HG02678 (cell line): ENCODE data around the gene PCCA.
"Not testable (repeated sequence)": the region's sequence is repeated elsewhere in the genome, so short reads cannot be mapped to it uniquely, and the experiment has no call there.

ENCODE experiments used
- ATAC-seq: cut with Tn5 transposase; IDR thresholded peaks from one replicate; pipeline ENCODE4 v1.9.1; 2021; ENCODE audit warnings: mild to moderate bottlenecking, moderate library complexity; ENCODE audit not compliant: unreplicated experiment

Gene PCCA, protein sequence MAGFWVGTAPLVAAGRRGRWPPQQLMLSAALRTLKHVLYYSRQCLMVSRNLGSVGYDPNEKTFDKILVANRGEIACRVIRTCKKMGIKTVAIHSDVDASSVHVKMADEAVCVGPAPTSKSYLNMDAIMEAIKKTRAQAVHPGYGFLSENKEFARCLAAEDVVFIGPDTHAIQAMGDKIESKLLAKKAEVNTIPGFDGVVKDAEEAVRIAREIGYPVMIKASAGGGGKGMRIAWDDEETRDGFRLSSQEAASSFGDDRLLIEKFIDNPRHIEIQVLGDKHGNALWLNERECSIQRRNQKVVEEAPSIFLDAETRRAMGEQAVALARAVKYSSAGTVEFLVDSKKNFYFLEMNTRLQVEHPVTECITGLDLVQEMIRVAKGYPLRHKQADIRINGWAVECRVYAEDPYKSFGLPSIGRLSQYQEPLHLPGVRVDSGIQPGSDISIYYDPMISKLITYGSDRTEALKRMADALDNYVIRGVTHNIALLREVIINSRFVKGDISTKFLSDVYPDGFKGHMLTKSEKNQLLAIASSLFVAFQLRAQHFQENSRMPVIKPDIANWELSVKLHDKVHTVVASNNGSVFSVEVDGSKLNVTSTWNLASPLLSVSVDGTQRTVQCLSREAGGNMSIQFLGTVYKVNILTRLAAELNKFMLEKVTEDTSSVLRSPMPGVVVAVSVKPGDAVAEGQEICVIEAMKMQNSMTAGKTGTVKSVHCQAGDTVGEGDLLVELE

DNA sequence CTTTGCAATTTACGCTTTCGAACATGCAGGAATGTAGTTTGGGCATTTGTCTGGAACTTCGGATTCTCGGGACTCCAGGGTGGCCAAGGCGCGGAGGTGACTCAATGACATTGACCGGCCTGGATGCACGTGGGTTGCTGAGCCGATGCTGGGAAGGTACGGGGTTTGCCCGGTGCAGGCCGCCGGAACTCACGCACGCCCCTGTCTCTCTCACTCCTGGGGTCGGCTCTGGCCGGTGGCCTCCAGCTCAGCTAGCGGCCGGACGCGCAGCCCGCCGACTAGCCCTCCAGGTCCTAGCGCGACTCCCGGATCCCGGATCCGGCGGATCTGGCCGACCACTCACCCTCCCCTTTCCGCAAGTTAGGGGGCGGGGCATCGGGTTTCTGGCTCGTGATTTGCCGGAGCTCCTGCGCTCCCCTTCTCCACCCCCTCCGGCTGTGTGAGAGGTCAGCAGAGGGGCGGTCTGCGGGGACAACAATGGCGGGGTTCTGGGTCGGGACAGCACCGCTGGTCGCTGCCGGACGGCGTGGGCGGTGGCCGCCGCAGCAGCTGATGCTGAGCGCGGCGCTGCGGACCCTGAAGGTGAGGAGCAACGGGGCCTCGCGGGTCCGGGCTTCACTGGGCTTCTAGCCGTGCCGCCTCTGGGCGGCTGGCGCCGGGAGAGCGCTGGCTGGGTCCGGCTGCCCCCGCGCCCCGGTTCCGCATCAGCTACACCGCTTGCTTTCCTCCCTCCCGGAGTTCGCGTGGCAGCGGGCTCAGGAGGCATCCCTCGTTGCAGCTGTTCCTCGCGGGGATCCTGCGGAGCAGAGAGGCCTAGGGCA lies at the start of gene PCCA:
Gene PCCA (plus strand): TSS at position 450 of the 821 bp plus-strand sequence. CDS start 28 bp downstream, at position 478.
- peak; percentile 96 for ATAC-seq

DNA sequence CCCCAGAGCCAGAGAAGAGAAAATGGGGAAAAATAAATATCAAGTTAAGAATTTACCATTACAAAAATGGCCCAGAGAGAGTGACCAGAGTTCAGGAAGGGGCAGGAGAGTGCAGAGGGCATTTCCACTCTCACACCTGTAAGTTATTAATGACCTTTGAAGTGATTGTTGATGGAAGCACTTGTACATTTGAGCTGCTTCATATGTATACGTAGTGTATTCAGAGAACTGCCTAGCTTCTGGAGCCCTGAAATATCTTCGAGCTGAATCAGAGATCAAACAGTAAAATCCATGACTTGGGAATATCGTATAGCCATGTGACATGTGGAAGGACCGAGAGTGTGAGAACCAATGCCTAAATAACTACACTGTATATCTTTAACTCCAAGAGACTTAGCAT lies 49.2 kb upstream of the PCCA start:
- no peak for ATAC-seq

DNA sequence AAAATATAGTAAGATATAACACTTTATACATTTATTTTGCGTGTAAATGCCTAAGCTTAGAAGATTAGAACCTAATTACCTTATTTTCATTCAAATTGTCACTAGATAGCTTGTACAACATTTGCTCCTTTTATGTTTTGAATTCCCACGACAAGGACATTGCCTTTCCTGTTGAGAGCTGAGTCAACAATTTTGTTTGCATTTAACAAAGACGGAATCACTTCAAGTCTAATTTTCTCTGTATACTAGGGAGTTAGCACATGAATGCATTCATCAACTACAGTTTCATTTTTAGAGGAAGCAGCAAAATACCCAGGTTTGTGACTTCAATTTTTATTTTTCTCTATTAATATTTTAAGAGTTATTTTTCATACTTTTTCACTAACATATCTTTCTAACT lies 48.7 kb upstream of the PCCA start:
- ATAC-seq = no peak

DNA sequence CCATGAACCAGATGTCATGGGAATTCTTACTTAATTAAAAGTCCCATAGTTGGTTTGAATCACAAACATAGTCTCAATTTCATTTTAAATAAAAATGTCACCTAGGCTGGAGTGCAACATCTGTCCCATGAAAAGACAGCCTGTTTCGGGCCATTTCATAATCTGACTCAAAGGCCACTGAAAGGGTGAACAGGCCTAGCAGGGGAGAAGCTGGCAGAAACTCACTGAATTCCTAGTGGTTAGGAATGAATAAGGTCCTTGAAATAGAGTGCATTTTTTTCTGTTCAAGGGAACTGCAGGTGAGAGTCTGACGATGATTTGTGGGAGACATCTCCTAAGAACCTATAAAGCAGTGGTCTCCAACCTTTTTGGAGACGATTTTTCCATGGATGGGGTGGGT lies 44.0 kb upstream of the PCCA start:
- ATAC-seq = no peak

DNA sequence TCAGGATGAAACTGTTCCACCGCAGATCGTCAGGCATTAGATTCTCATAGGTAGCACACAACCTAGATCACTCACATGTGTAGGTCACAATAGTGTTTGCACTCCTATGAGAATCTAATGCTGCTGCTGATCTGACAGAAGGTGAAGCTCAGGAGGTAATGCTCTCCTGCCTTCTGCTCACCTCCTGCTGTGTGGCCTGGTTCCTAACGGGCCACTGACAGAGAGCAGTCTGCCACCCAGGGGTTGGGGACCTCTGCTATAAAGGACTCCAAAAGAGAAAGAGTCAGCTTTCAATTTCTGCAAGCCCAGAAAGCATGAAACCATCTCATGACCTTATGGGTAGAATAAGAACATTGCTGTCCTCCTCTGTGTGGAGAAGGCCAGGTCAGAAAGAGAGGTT lies 43.5 kb upstream of the PCCA start:
- no peak for ATAC-seq

DNA sequence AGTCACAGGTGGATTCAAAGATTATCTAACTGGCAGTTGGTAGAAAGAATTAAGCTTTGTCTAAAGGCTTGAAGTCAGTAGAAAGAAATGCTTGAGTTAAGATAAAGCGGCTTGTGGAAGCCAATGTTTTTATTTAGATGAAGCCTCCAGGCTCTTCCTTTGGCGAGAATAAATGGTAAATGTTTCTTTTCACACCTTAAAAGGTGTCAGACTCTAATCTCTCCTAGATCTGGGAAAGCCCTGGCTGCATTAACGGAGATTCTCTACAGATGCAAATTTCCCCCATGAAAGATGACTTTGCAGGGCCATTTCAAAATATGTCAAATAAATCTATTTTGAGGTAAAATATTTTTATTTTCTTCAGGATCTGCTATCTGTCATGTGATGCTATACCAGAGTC lies 37.8 kb upstream of the PCCA start:
- no peak for ATAC-seq

DNA sequence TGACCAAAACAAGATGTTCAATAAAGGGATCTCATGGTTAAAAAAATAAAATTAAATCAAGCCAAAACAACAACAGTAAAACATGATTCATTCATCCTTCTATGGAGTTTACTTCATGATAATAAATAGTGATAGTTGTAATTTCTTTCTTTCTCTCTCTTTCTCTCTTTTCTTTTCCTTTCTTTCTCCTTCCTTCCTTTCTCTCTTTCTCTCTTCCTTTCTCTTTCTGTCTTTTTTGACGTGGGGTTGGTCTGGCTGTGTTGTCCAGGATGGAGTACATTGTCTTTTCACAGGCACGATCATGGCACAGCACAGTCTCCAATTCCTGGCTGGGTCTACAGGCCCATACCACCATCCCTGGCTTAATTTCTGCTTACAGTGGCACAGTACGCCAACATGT lies 29.1 kb upstream of the PCCA start:
- ATAC-seq = no peak

DNA sequence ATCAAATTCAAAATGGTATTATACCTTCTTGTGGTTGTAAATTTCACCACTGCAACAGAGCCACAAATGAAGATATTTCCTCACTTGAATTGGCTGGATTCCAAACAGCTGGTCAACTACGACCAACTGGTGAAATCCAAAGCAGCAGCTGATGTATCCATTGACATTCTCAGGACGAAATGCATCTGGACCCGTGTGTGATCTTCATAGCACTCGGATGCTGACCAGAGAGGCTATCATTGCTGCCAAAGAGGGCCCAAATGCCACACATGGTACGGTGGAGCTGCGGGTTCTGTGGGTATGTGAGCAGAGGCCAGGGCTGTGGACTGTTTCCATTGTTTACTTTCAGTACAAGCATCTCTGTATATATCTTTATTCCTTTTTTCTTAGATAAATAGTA lies 25.6 kb upstream of the PCCA start:
- ATAC-seq = no peak

DNA sequence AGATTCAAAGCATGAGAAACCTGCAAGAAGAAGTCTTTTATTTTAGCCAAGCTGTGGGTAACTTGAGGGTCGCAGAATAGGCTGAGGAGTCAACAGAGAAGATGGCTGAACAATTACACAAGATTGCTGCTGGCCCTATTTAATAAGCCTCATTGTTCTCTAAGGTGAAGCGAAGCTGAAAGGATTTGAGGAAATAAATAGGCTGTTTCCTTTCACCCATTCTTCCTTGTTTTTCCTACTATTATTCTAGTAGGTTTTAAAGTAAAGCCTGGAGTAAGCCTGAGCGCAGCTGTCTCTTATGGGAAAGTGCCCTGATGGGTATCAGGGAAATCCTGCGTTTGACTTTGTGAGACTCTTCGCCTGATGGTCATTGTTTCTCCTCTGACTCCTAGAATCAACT lies 25.0 kb upstream of the PCCA start:
- ATAC-seq = no peak

DNA sequence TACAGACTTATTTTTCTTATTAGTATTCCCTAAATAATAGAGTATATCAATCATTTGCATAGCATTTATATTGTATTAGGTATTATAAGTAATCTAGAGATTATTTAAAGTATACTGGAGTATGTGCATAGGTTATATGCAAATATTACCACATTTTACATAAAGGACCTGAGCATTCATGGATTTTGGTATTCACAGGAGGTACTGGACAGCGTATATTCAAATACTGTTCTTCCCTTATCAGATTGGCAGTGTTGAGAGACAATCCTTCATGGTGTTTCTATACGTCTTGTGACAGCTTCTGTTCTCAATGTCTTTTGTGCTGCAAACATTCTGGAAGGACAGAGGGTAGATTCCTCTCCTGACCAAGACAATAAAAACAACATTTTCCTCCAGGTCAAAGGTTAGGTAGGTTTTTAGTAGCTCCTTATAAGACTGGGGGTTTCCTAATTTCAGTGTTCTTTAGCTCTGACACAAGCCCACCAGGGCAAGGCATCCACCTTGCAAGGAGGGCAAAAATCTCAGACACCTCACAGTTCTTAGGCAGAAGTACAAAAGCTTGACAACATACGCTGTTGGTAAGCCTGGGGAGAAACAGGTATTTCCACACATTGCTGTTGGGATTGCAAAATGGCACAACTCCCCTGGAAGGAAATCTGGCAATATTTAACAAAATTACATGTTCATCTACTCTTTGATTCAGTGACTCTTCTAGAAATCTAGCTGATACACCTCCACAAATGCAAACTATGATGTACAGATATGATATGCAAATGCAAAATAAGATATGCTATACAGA lies 20.6 kb upstream of the PCCA start:
- no peak for ATAC-seq

DNA sequence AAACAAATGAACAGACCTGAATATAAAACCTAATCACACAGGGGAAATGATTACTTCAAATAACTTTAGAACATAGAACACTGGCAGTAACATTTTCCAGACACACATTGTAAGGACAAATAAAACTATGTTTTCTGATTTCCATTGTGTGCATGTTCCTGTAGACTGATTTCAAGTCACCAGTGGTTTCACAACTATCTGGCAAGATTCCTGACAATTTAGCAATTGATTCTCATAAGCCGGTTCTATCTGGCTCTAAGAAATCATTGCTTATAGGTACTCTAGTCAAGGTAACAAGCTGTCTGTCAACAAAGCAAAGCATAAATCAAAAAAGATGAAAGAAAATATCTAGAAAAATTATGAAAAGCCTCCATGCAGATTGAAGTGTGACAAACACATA lies 19.6 kb upstream of the PCCA start:
- no peak for ATAC-seq

DNA sequence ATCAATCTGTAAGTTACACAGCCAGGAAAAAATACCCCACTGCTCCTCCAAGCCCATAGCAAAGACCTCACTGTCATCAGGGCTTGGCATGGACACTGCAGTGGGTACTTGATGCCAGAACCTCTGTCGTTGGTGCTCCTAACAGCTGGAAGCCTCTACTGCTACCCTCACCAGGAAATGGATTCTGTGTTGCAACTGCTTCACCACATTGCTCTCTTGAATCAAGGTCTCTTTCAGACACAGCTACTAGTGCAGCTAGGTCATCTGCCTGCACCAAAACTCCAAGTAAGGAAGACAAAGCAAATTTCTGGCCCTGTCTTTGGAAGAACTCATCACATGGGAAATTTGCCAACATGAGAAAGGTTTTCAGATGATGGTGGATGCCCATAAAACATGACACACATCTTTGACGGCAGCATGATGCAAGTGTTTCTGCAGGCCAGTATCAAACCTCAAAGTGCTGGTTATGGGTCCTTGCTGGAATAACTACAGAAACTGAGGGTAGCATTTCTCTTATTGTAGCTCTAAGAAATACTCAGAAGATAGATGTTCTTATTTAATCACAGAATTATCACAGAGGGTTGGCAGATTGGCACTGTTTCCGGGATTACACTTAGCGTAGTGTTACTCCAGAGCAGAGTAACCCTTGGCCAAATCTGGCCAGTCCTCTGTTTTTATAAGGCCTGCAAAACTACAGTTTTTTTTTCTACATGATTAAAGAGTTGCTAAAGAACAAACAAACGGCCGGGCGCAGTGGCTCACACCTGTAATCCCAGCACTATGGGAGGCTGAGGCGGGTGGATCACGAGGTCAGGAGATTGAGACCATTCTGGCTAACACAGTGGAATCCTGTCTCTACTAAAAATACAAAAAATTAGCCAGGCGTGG lies 12.9 kb upstream of the PCCA start:
- no peak for ATAC-seq

DNA sequence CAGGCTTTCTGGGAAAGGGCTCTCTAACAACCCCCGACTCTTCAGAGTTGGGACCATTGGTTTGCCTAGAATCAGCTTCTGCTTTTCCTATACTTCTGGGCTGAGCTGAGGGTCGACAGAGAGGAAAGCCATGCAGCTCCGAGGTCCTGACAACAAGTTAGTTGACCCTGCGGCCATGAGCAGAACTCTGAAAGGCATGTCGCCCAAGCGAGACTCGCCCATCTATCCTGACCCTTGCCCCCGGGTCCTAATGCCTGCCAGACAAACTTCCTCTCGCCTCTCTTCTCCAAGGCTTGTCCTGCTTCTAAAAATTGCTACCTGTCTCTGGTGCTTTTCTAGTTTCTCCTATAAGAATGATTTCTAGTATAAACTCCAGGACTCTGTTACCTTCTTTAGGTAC lies 9.9 kb upstream of the PCCA start:
- not testable (repeated sequence) for ATAC-seq

DNA sequence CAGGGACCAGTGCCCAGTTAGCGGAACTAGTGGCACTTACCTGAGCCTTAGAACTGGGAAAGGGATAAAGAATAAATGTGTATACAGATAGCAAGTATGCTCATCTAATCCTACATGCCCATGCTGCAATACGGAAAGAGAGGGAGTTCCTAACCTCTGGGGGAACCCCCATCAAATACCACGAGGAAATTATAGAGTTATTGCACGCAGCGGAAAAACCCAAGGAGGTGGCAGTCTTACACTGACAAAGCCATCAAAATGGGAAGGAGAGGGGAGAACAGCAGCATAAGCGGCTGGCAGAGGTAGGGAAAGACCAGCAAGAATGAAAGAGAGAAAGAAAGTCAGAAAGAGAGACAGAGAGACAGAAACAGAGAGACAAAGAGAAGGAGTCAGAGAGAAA lies 5.5 kb upstream of the PCCA start:
- ATAC-seq = not testable (repeated sequence)

DNA sequence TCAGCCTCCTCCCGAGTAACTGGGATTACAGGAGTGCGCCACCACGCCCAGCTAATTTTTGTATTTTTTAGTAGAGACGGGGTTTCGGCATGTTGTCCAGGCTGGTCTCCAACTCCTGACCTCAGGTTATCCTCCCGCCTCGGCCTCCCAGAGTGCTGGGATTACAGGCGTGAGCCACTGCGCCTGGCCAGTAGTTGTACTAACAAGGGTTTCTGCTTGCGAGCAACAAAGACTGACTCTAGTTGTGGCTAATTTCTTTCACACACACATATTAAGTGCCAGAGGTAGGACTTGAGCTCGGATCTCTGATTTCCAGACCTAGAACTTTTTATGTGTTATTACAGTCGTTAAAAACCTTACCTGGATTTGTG lies 635 bp upstream of the PCCA start:
- ATAC-seq = no peak

DNA sequence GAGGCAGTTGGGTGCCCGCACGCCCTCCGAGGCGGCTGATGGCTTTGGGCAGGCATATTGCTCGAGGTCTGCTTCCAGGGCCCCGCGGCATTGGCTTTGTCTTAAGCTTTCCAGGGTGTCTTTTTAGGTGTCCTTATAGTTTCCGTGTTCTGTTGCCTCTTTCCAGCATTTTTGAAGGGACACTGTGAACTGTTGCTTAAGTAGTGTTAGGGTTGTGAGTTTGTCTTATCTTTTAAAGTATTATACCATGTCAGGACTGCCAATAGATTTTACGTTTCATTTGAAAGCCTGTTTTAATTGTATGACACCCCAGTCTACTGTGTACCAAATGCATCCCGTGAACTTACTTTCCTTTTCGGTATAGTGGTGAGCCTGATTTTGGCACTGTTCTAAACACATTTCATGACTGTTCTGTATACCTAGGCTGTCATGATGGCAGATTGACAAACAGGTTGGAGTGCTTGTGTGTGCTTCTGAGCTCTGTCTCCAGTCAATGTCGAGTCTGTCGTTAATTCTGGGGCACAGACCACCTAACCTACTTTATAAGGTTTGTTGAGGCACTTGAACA lies 656 bp downstream of the PCCA start:
- peak; percentile 28 for ATAC-seq

DNA sequence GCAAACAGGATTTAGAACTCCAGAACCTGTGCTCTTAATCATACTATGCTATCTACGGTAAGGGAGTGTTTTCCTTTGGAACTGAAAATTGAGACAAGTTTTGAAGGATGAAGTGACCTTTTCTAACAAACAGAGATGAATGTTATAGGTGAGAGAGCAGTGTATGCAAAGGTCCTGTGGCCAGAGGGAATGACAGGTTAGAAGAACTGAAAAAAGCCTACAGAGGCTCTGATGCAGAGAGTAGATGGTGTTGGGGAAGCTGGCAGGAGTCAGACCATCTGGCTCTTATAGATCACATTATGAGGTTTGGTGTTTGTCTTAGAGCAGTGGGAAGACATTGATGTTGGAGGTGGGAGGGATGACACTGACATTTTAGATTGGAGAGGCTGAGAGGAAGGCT lies 2.0 kb downstream of the PCCA start:
- no peak for ATAC-seq

DNA sequence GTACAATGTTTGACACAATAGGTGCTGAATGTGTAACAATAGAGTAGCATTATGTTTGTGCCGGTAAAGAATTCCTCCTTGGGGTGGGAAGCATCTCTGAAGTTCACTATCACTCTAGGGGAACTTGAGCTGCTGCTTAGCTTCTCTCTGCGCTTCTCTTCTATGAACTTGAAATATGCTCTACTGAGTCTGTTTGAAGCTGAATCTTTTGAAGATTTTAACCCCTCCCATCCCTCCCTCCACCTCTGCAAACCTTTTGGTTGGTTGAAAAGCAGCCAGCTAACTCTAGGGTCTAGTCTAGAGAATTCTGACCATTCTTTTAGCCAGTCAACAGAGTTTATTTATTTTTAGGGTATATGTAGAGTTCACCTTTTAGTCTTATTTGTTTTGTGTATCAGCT lies 2.5 kb downstream of the PCCA start:
- ATAC-seq = no peak

DNA sequence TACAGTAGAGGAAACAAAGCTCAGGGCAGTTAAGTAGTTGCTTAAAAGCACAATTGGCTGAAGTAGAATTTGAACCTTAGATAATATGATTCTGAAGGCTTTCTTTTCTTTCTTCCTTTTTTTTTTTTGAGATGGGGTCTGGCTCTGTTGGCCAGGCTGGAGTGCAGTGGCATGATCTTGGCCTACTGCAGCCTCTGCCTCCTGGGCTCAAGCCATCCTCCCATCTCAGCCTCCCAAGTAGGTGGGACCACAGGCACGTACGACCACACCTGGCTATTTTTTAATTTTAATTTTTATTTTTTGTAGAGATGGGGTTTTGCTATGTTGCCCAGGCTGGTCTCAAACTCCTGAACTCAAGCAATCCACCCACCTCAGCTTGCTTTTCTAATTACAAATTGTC lies 3.4 kb downstream of the PCCA start:
- not testable (repeated sequence) for ATAC-seq

DNA sequence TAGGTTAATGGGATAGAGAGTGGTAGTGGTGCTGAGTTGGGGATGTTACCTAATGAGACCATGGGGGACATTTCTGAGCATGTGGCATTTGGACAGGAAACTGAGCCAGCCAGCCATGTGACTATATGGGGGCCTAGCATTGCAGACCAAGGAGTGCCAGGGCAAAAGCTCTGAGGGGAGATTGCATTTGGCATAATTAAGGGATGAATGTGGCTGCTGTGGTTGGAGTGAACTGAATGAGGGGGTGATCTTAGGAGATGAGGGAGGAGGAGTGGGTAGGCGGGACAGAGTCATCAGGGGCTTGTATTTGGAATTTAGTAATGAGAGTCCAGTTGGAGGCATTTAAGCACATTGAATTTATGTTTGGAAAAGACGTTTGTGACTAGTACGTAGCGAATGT lies 6.6 kb downstream of the PCCA start:
- ATAC-seq = no peak
